NT2/D1 (cell line): ENCODE measurements around the gene LTBP4.

Source experiments
- YY1 ChIP-seq: IDR thresholded peaks from 2 replicates; pipeline ENCODE4 v1.6.1; 2011; ENCODE audit not compliant: insufficient read length, insufficient read depth
- ZNF274 ChIP-seq: IDR thresholded peaks from 2 replicates; pipeline ENCODE4 v1.6.1; 2011; ENCODE audit warnings: mild to moderate bottlenecking, low read depth, low read length

- no peak for TF ChIP-seq ZNF274
- no peak for TF ChIP-seq YY1
These were observed 28.2 kb downstream of the LTBP4 start for GRCh38 chr19:40629346-40629745.
